ENCODE measurements around the gene ZNF526. TPM values are rescaled to one million over a fixed set of nuclear protein-coding genes. Genes with fewer than 3 reads are reported as not detected.

The ZNF526 gene
- total RNA-seq, 2 experiments from 2014 or later: 5.0 to 6.2 TPM

DNA sequence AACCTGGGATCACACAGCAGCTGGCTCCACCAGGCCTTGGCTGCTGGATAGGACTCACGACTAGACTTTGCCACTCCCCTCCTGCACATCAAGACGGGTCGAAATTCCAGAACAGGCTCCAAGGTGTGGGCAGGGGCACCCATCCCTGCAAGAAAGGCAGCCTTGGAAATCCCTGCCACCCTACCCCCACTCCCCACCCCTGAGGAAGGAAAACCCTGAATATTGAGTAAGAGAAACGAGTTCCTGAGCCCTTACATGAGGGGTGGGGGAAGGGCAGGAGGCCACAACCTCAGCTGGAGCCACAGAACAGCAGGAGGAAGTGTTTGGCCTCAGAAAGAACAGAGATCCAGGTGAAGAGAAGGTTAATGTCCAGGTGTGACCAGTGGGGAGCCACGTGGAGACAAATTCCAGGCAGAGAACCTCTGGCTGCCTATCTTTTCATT is 22.7 kb upstream of the ZNF526 start:
- ChIA-PET POLR2A (interaction anchor here (0.8 to 7.6 kb wide), 4 partner anchors 12 to 46 kb away, joined by 3 to 70 read pairs (median 26); partner anchors contain the start of genes DEDD2 and GSK3A), CTCF (interaction anchor here (1.3 kb wide), 1 partner anchor 76 kb away, joined by 3 read pairs; no protein-coding TSS in a partner anchor)
- H3K9me3 Mint-ChIP-seq: peaks cover 3% of the 10 kb centered on the region
- Histone ChIP-seq H3K4me1 (ENCODE audit: insufficient read depth, low read length) (peaks cover 73% of the 10 kb centered on the region), H3K36me3 (ENCODE audit: insufficient read depth, low read length) (peaks cover 44% of the 10 kb centered on the region), H3K27me3 (ENCODE audit: control insufficient read depth in 1 of 2, insufficient read depth in 2 of 2, low read length in 2 of 2) (no peaks in the 10 kb centered on the region), H3K9me3 (ENCODE audit: control insufficient read depth in 1 of 2, insufficient read depth in 1 of 2, low read length in 2 of 2) (no peaks in the 10 kb centered on the region), H3K4me3 (ENCODE audit: low read length) (no peak overlapping the region), H3K27ac (ENCODE audit: low read depth in 1 of 2, low read length in 2 of 2) (peak overlapping the region; percentile 9 to 22)
- DNase-seq: peak in 2 of 14 experiments; percentile 40 to 45
- TF ChIP-seq, protein P1, sequence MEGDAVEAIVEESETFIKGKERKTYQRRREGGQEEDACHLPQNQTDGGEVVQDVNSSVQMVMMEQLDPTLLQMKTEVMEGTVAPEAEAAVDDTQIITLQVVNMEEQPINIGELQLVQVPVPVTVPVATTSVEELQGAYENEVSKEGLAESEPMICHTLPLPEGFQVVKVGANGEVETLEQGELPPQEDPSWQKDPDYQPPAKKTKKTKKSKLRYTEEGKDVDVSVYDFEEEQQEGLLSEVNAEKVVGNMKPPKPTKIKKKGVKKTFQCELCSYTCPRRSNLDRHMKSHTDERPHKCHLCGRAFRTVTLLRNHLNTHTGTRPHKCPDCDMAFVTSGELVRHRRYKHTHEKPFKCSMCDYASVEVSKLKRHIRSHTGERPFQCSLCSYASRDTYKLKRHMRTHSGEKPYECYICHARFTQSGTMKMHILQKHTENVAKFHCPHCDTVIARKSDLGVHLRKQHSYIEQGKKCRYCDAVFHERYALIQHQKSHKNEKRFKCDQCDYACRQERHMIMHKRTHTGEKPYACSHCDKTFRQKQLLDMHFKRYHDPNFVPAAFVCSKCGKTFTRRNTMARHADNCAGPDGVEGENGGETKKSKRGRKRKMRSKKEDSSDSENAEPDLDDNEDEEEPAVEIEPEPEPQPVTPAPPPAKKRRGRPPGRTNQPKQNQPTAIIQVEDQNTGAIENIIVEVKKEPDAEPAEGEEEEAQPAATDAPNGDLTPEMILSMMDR (IDR thresholded peaks at IDR 0.05): no peak
- intact Hi-C loops (cut with DNase I, micrococcal nuclease): loop anchor here in 1 of 2 experiments (5.0 kb wide), 1 partner anchor 105 kb away; the partner anchor contains the start of genes PAFAH1B3 and PRR19
- H3K4me3 Mint-ChIP-seq: peak overlapping the region; percentile 69
- no peaks in the 10 kb centered on the region for H3K27me3 Mint-ChIP-seq
- peaks cover 63% of the 10 kb centered on the region for H3K36me3 Mint-ChIP-seq (ENCODE audit: low read depth)
- H3K4me1 Mint-ChIP-seq (ENCODE audit: low read depth): peaks cover 79% of the 10 kb centered on the region
- no peak for ATAC-seq (ENCODE audit: poor library complexity)
- peak overlapping the region; percentile 73 for H3K27ac Mint-ChIP-seq

DNA sequence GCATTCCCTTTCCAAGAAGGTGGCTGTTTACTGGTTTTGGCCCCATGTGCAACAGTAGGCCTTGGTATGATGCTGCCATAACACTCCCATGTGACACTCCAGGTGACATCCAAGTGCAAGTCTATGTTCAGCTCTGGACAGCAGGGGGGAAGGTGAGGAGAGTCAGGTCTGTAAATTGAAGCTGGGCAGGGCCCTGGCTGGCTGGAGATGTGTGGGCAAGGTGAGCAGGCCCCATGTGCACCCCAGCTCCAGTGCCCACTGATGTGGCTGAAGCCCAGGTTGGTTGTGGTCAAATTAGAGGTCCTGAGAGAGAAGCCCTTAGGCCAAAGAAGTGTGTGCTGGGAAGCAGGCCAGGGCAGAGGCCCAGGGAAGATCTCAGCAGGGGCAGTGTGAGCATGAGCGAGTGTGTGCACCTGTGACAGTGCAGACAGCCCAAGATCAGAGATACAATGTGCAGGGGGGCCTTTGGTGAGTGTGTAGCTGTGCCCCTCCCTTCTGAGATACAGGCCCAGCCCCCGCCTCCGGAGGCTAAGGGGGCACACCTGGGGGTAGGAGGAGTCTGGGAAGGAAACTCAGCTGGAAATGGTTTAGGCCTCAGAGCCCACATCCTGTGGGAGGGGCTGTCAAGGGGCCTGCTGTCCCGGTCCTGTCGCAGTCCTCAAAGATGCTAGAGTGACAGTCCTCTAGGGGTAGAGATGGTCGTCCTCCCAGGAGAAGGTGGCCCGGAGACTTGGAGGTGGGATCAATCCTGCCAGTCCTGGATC is 21.3 kb upstream of the ZNF526 start:
- intact Hi-C loops (cut with DNase I, micrococcal nuclease): loop anchor here (1.0 to 5.0 kb wide), 4 partner anchors 14 to 103 kb away; partner anchors contain the start of genes DEDD2 (in 2 of the 2), PAFAH1B3 (in 1 of the 2) and PRR19 (in 1 of the 2)
- POLR2A ChIA-PET: interaction anchor here (0.6 to 7.6 kb wide), 13 partner anchors 10 to 116 kb away, joined by 3 to 70 read pairs (median 8); partner anchors contain the start of genes DEDD2, GSK3A, PAFAH1B3 and POU2F2
- Histone ChIP-seq H3K27me3 (ENCODE audit: control insufficient read depth in 1 of 2, insufficient read depth in 2 of 2, low read length in 2 of 2) (no peaks in the 10 kb centered on the region), H3K9me3 (ENCODE audit: control insufficient read depth in 1 of 2, insufficient read depth in 1 of 2, low read length in 2 of 2) (no peaks in the 10 kb centered on the region), H3K4me3 (ENCODE audit: low read length) (peak overlapping the region; percentile 57), H3K27ac (ENCODE audit: low read depth in 1 of 2, low read length in 2 of 2) (peak overlapping the region; percentile 89 to 94), H3K4me1 (ENCODE audit: insufficient read depth, low read length) (peaks cover 87% of the 10 kb centered on the region), H3K36me3 (ENCODE audit: insufficient read depth, low read length) (peaks cover 59% of the 10 kb centered on the region)
- H3K9me3 Mint-ChIP-seq: peaks cover under 1% of the 10 kb centered on the region
- H3K27me3 Mint-ChIP-seq: no peaks in the 10 kb centered on the region
- TF ChIP-seq, protein P1 (IDR thresholded peaks at IDR 0.05): no peak
- H3K27ac Mint-ChIP-seq: peak overlapping the region; percentile 93
- ATAC-seq (ENCODE audit: poor library complexity) (peak; percentile 78), DNase-seq (peak; percentile 50 to 95 (median 70))
- H3K36me3 Mint-ChIP-seq (ENCODE audit: low read depth): peaks cover 70% of the 10 kb centered on the region
- peaks cover 82% of the 10 kb centered on the region for H3K4me1 Mint-ChIP-seq (ENCODE audit: low read depth)
- CTCF ChIA-PET: interaction anchor here (0.9 to 1.9 kb wide), 9 partner anchors 8 to 116 kb away, joined by 3 to 9 read pairs (median 4); partner anchors contain the start of genes POU2F2 and ZNF526
- peak overlapping the region; percentile 83 for H3K4me3 Mint-ChIP-seq

DNA sequence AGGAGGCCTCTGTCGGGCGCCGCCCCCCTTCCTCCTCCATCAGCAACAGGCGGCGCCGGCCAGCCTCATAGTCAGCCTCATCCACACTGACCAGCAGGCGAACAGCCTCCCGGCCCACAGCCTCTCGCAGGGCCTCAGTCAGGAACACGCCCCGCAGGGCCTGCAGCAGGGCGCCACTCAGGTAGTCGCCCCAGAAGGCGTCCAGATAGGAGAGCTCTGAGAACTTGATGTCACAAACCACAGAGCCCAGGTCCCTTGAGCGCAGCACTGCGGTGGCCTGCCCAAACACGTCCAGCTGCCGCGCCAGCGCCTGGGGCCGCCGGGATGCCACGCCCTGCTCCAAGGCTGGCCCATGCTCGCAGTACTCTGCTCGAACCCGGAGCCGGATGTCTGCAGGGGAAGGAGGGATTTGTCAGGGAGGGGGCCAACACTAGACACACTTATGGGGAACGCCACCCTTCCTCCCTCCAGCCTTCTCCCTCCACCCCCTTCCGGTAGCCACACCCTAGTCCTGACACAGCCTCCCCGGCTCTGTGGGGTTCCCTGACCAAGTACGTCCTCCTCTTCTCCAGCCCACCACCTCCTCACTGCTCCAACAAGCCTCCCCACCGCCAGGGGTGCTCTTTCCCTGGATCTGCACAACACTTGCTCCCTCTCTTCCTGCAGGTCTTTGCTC is 20.5 kb upstream of the ZNF526 start:
- POLR2A ChIA-PET: interaction anchor here (1.4 to 7.6 kb wide), 11 partner anchors 12 to 103 kb away, joined by 3 to 70 read pairs (median 12); partner anchors contain the start of genes DEDD2, GSK3A, PAFAH1B3 and POU2F2
- peaks cover 74% of the 10 kb centered on the region for H3K36me3 Mint-ChIP-seq (ENCODE audit: low read depth)
- ATAC-seq (ENCODE audit: poor library complexity) (peak; percentile 47), DNase-seq (peak in 10 of 14 experiments; percentile 28 to 89 (median 56))
- no peaks in the 10 kb centered on the region for H3K9me3 Mint-ChIP-seq
- H3K27ac Mint-ChIP-seq: peak overlapping the region; percentile 93
- peaks cover 83% of the 10 kb centered on the region for H3K4me1 Mint-ChIP-seq (ENCODE audit: low read depth)
- Histone ChIP-seq H3K27me3 (ENCODE audit: control insufficient read depth in 1 of 2, insufficient read depth in 2 of 2, low read length in 2 of 2) (no peaks in the 10 kb centered on the region), H3K36me3 (ENCODE audit: insufficient read depth, low read length) (peaks cover 66% of the 10 kb centered on the region), H3K4me1 (ENCODE audit: insufficient read depth, low read length) (peaks cover 95% of the 10 kb centered on the region), H3K9me3 (ENCODE audit: control insufficient read depth in 1 of 2, insufficient read depth in 1 of 2, low read length in 2 of 2) (no peaks in the 10 kb centered on the region), H3K4me3 (ENCODE audit: low read length) (peak overlapping the region; percentile 57), H3K27ac (ENCODE audit: low read depth in 1 of 2, low read length in 2 of 2) (peak overlapping the region; percentile 89 to 94)
- peak overlapping the region; percentile 83 for H3K4me3 Mint-ChIP-seq
- intact Hi-C loops (cut with DNase I, micrococcal nuclease): loop anchor here (1.0 to 5.0 kb wide), 5 partner anchors 15 to 103 kb away; partner anchors contain the start of genes DEDD2 (in 2 of the 2), PAFAH1B3 (in 1 of the 2) and PRR19 (in 1 of the 2)
- TF ChIP-seq, protein P1 (IDR thresholded peaks at IDR 0.05): peak; percentile 10
- CTCF ChIA-PET: interaction anchor here (1.0 to 2.3 kb wide), 6 partner anchors 8 to 46 kb away, joined by 3 to 9 read pairs (median 5); partner anchors contain the start of gene ZNF526
- no peaks in the 10 kb centered on the region for H3K27me3 Mint-ChIP-seq

Data from CD4-positive, alpha-beta T cell (primary cell).